Lung (tissue), 12 donors: Measurements from ENCODE around the gene ANKRD36. TPM values are rescaled to one million over a fixed set of nuclear protein-coding genes. Genes with fewer than 3 reads are reported as not detected.
"Not testable (repeated sequence)": the region's sequence is repeated elsewhere in the genome, so short reads cannot be mapped to it uniquely, and the experiment has no call there.

Source experiments
- ATAC-seq: fragments of 200-7000 bp; cut with Tn5 transposase; one replicate; pipeline ENCODE4 v1.9.1; 2020; ENCODE audit warnings: moderate number of reproducible peaks; ENCODE audit not compliant: insufficient read depth, low FRiP score
- DNase-seq, 3 donors: peaks; one replicate each; pipeline ENCODE4 v3.0.0-alpha.2; 2013 to 2017
- H3K27ac ChIP-seq, 2 donors: one replicate each; pipeline ENCODE4 v1.5.1; 2013; ENCODE audit warnings: mild to moderate bottlenecking in 2 of 2, moderate library complexity in 2 of 2, control low read depth in 1 of 2, inconsistent platforms in 1 of 2, low read depth in 1 of 2, low read length in 1 of 2
- H3K27me3 ChIP-seq, 3 donors: one replicate each; pipeline ENCODE4 v1.5.1; 2013; ENCODE audit warnings: low read length in 2 of 3; ENCODE audit not compliant: control insufficient read depth in 3 of 3, insufficient read depth in 3 of 3
- H3K36me3 ChIP-seq, 4 donors: one replicate each; pipeline ENCODE4 v1.5.1; 2013; ENCODE audit warnings: low read length in 4 of 4, mild to moderate bottlenecking in 1 of 4, moderate library complexity in 1 of 4; ENCODE audit not compliant: control insufficient read depth in 4 of 4, insufficient read depth in 4 of 4
- H3K4me1 ChIP-seq, 5 donors: one replicate each; pipeline ENCODE4 v1.5.1; 2013; ENCODE audit warnings: low read length in 5 of 5, mild to moderate bottlenecking in 2 of 5, moderate library complexity in 1 of 5; ENCODE audit not compliant: control insufficient read depth in 5 of 5, insufficient read depth in 5 of 5
- H3K4me3 ChIP-seq: one replicate; pipeline ENCODE4 v1.5.1; 2013; ENCODE audit warnings: mild to moderate bottlenecking, control low read depth, moderate library complexity
- H3K9ac ChIP-seq, 2 donors: one replicate each; pipeline ENCODE4 v1.5.1; 2013; ENCODE audit warnings: low read length in 2 of 2, control low read depth in 1 of 2; ENCODE audit not compliant: insufficient read depth in 1 of 2
- H3K9me3 ChIP-seq, 4 donors: one replicate each; pipeline ENCODE4 v1.5.1; 2013; ENCODE audit warnings: low read length in 3 of 4, mild to moderate bottlenecking in 1 of 4, moderate library complexity in 1 of 4; ENCODE audit not compliant: control insufficient read depth in 4 of 4, insufficient read depth in 3 of 4
- WGBS, 2 donors: extraction: QIAGEN DNeasy Blood & Tissue Kit; methylation state at CpG; one replicate each; pipeline ENCODE4 v1.1.7; 2013; 5-methylcytosine and 5-hydroxymethylcytosine counted together
- polyA plus RNA-seq, 2 donors: library from polyadenylated mRNA; stranded (reverse); fragments of 200-250 nt; gene quantifications; one replicate each; pipeline ENCODE4 v1.2.1, GENCODE V29; 2013
- total RNA-seq, 2 donors: library from RNA; depleted of rRNA in 1 of 2; stranded (reverse); fragments of >200 nt in 1 of 2; gene quantifications; one replicate each; pipeline ENCODE4 v1.2.1, GENCODE V29; 2014 to 2021
- TF ChIP-seq, protein P1 (sequence below): IDR thresholded peaks from 2 replicates; pipeline ENCODE4 v1.5.1; 2012; ENCODE audit warnings: mild to moderate bottlenecking; ENCODE audit errors: control extremely low read depth, extremely low read depth
- donor health status: control.
- donor health status: control.
- donor health status: Bipolar disorder and iron deficiency.
- donor health status: healthy.
- donor health status: DM: yes; HTN: yes; CAD: no.

Gene ANKRD36
- total and polyA plus RNA-seq, 4 donors, result 1.5 to 96.4 (median 16.1) TPM

DNA sequence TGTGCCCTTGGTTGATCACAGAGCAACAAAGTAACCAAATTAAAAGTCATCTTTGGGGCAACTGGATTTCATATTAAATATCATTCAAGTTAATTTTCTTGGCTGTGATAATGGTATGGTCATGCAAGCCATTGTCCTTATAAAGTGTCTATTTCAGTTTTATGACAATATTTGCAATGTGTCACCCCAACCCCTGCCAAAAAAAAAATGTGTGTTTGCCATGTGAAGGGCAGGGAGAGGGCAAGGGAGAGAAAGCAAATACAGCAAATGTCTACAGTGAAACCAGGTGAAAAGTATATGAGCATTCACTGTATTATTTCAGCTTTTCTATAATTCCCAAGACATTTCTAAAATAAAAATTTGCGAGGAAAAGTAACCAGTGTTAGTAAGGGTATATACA is 24.2 kb upstream of the ANKRD36 start:
- 82 to 100% methylated on average over 1 of the region's 1 CpG for WGBS, 2 donors

DNA sequence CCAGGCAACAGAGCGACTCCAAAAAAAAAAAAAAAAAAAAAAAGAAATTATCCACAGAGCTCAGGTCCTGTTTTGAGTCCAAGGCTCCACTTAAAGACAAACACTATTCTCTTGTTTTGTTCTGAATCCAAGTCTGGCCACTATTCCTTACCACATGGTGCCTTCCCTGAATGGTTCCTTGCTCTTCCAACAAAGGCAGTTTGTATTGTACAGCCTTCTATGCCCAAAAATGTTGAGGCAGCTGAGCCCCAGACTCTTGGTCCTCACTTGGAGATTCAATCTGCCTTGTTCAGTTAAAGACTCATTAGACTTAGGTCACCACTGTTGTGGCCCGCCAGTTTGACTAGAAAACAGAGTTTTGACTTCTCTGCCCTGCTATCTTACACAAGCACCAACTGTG is 20.0 kb upstream of the ANKRD36 start:
- H3K27ac ChIP-seq, H3K9ac ChIP-seq, H3K27me3 ChIP-seq, H3K4me3 ChIP-seq, H3K9me3 ChIP-seq, DNase-seq, H3K36me3 ChIP-seq, H3K4me1 ChIP-seq, ATAC-seq: not testable (repeated sequence)
- 88 to 92% methylated on average over 2 of the region's 2 CpGs for WGBS, 2 donors

More for the DNA sequence above, 24.2 kb upstream of the ANKRD36 start:
- H3K27ac ChIP-seq, H3K4me3 ChIP-seq, H3K4me1 ChIP-seq, DNase-seq, H3K36me3 ChIP-seq, ATAC-seq, H3K9ac ChIP-seq, H3K27me3 ChIP-seq, H3K9me3 ChIP-seq: not testable (repeated sequence)

DNA sequence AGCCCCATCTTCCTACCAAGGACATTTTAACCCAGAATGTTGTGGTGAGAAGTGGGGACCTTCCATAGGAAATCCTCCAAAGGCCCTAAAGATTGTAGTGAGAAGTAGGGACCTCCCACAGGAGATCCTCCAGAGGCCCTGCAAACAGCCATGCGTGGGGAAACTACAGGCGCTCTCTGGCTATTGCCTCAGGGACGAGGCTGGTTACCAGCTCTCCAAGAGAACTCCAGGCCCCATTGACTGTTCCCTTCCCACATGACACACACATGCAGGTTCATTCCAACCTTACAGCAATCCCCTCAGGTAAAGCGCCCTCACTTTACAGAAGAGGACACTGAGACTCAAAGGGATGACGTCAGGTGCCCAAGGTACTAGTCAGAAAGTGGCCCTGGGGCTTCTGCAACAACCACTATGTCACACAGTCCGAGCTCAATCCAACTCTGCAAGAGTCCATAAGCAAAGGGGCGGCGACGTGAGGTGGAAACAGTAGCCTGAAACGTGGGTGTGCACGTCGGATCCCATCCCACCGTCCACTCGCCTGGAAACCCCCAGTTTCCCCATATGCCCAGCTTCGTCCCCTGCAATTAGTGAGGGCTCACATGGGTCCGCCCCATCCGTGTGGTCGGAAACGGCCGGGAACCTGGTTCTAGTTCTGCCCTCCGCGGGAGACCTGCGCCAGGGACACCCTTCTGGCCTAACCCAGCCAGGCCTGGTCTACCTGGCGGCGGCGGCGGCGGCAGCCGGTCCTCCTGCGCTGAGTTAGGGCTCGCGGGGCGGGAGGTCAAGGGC is 18.8 kb upstream of the ANKRD36 start:
- H3K36me3 ChIP-seq, H3K27me3 ChIP-seq, H3K4me1 ChIP-seq, H3K9me3 ChIP-seq, H3K4me3 ChIP-seq, H3K27ac ChIP-seq, H3K9ac ChIP-seq: not testable (repeated sequence)
- 73 to 78% methylated on average over 4 of the region's 33 CpGs for WGBS, 2 donors
- DNase-seq (peak in 2 of 3 donors; percentile 10 to 20), ATAC-seq (peak; percentile 22)

DNA sequence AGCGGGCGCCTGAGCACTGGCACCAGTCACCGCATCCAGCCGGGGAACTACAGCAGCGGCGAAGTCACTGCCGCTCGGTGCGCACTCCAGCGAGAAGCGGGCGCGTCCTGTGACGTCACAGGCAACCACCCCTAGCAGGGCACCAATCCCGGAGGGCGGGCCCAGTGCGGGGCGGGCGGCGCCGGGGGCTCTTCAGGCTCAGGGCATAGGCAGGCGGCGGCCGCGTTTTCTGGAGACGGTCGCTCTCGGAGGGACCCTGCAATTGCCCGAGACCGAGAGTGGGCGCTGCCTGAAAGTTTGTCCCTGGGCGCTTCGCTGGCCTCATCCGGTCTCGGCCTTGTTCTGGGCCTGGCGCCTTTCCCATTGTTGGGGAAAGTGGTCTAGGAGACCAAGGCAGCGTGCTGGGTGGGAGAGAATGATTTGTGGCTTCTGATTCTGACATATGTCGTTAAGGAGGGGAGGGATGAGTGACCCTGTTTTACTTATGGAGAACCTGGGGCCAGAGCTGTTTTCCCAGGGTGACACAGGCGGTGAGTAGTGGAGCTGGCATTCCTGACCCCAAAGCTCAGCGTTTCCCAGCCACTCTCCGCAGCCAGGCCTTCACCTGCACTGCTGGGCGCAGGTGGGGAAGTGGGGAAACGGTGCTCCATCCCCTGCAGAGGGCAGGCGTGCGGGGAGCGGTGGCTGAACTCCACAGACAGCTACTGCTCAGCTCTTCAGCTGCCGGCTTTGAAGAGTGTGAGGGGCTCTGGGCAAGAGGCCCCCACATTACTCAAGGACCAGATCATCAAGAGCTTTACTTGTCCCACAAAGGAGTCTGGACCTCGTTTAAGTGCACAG is 18.0 kb upstream of the ANKRD36 start, which contains the start of gene FAHD2B:
FAHD2B (minus strand) TSS at position 111 of the 840 bp plus-strand sequence. CDS start 3,176 bp downstream, outside the sequence.
- not testable (repeated sequence) for H3K9me3 ChIP-seq, H3K27me3 ChIP-seq, H3K36me3 ChIP-seq, H3K4me1 ChIP-seq, H3K27ac ChIP-seq, H3K4me3 ChIP-seq
- DNase-seq (peak; percentile 83 to 89 (median 89)), ATAC-seq (peak; percentile 89)
- 3 to 5% methylated on average over 28 to 43 of the region's 48 CpGs for WGBS, 2 donors
- H3K9ac ChIP-seq, result peak within 1 kb of the TSS in 1 of 2 donors; percentile 28

DNA sequence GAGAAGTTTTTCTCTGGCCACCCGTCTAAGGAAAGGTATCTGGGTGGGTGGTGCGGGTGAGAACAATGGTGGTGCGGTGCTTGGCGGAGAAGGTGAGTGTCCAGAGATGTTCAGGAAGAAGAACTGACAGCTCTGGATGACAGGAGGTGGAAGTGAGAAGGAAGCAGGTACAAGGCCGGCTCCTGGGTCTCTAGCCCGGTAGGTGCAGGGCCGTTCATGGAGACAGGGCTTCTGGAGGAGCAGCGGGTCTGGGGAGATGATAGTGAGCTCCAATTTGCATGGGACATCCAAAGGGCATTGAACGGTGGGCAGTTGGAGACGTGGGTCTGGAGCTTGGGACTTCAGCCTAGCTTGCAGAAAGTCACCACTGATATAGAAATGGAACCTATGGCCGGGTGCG is 17.3 kb upstream of the ANKRD36 start:
- H3K9ac ChIP-seq, result peak overlapping the region in 1 of 2 donors; percentile 28

DNA sequence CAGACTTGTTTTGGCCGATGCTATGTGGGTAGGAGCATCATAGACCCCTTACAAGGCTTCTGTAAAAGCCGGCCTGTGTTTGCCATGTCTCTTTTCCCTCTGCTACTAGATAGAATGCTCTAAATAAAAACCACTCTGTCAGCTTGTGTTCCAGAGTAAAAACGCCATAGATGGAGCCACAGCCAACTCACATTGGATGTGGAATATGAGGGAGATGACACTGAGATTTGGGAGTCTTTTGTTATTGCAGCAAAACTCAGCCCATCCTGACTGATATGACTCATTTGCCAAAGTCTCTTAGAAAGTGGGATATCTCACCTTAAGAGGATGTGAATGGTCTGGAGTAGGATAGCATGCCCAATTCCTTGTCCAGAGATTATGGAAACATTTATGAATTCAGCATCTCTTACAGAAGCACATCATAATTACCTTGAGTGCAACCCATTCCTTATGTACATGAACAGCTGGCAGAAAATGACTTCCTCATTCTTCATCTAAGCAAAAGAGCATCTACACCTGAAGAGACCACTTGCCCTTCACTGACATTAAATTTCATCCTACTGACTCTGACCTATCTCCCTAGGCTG is 14.1 kb upstream of the ANKRD36 start:
- H3K36me3 ChIP-seq, ATAC-seq, H3K9me3 ChIP-seq, H3K9ac ChIP-seq, H3K4me3 ChIP-seq, H3K27me3 ChIP-seq, H3K4me1 ChIP-seq, H3K27ac ChIP-seq, DNase-seq: not testable (repeated sequence)
- WGBS, 2 donors, result 87% methylated on average over 3 of the region's 3 CpGs

More for the DNA sequence above, 17.3 kb upstream of the ANKRD36 start:
- TF ChIP-seq, protein P1, sequence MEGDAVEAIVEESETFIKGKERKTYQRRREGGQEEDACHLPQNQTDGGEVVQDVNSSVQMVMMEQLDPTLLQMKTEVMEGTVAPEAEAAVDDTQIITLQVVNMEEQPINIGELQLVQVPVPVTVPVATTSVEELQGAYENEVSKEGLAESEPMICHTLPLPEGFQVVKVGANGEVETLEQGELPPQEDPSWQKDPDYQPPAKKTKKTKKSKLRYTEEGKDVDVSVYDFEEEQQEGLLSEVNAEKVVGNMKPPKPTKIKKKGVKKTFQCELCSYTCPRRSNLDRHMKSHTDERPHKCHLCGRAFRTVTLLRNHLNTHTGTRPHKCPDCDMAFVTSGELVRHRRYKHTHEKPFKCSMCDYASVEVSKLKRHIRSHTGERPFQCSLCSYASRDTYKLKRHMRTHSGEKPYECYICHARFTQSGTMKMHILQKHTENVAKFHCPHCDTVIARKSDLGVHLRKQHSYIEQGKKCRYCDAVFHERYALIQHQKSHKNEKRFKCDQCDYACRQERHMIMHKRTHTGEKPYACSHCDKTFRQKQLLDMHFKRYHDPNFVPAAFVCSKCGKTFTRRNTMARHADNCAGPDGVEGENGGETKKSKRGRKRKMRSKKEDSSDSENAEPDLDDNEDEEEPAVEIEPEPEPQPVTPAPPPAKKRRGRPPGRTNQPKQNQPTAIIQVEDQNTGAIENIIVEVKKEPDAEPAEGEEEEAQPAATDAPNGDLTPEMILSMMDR, result no peak
- Histone ChIP-seq H3K27me3 (no peaks in the 10 kb centered on the region), H3K27ac (no peak overlapping the region), H3K9me3 (no peaks in the 10 kb centered on the region), H3K4me1 (peaks cover 0 to 6% (median 4%) of the 10 kb centered on the region in 5 donors), H3K4me3 (no peak overlapping the region), H3K36me3 (no peaks in the 10 kb centered on the region)
- 85% methylated on average over 12 of the region's 12 CpGs for WGBS, 2 donors
- DNase-seq (no peak), ATAC-seq (no peak)

DNA sequence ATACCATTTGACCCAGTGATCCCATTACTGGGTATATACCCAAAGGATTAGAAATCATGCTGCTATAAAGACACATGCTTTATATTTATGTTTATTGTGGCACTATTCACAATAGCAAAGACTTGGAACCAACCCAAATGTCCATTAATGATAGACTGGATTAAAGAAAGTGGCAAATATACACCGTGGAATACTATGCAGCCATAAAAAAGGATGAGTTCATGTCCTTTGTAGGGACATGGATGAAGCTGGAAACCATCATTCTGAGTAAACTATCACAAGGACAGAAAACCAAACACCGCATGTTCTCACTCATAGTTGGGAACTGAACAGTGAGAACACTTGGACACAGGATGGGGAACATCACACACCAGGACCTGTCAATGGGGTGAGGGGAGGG is 6.1 kb upstream of the ANKRD36 start:
- ATAC-seq, H3K4me3 ChIP-seq, H3K27me3 ChIP-seq, H3K36me3 ChIP-seq, H3K9me3 ChIP-seq, DNase-seq, H3K4me1 ChIP-seq, H3K27ac ChIP-seq, H3K9ac ChIP-seq: not testable (repeated sequence)
- 89 to 98% methylated on average over 2 of the region's 2 CpGs for WGBS, 2 donors
